Stimulated activated CD8-positive, alpha-beta memory T cell treated with anti-CD3 and anti-CD28 coated beads, Interleukin-4, amount 100 ng/mL, for 48 hours (primary cell): ENCODE results near the gene PPP1R15A.
"Not testable (repeated sequence)": the region's sequence is repeated elsewhere in the genome, so short reads cannot be mapped to it uniquely, and the experiment has no call there.

Experiments
- DNase-seq: peaks from one replicate; pipeline ENCODE4 v3.0.0-alpha.2; 2020

The PPP1R15A gene

DNA sequence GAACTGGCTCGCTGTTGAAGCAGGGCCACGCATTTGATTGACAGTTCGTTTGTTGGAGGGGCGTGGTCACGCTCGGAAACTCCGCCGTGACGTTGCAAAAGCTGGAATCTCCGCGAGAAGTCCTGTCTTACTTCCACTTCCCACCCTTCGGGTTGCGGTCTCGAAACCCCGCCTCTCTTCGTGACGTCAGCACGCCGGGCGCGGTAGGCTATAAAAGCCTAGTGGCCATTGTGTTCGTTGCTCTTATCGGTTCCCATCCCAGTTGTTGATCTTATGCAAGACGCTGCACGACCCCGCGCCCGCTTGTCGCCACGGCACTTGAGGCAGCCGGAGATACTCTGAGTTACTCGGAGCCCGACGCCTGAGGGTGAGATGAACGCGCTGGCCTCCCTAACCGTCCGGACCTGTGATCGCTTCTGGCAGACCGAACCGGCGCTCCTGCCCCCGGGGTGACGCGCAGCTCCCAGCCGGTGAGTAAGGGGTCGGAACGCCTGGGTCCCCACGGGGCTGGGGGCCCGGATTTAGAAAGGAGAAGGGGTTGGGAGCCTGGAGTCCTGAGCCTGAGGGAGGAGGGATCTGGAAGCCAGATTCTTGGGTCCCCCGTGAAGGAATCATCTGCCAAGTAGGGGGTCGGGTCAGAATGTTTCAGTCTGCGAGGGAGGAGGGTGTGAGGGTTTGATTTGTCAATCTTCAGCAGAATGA lies at the start of gene PPP1R15A:
PPP1R15A (plus strand) TSS at position 240 of the 702 bp plus-strand sequence. CDS start 813 bp downstream, outside the sequence.
- DNase-seq, result peak; percentile 100

DNA sequence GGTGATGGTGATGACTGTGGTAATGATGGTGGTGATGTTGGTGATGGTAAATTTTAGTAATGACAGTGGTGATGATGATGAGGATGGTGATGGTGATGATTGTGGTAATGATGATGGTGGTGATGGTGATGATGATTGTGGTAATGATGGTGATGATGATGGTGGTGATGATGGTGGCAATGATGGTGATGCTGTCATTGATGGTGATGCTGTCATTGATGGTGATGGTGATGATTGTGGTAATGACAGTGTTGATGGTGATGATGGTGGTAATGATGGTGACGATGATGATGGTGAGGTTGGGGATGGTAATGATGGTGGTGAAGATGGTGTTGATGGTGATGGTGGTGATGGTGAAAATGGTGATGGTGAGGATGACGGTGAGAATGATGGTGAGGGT lies 49.7 kb upstream of the PPP1R15A start:
- no peak for DNase-seq

DNA sequence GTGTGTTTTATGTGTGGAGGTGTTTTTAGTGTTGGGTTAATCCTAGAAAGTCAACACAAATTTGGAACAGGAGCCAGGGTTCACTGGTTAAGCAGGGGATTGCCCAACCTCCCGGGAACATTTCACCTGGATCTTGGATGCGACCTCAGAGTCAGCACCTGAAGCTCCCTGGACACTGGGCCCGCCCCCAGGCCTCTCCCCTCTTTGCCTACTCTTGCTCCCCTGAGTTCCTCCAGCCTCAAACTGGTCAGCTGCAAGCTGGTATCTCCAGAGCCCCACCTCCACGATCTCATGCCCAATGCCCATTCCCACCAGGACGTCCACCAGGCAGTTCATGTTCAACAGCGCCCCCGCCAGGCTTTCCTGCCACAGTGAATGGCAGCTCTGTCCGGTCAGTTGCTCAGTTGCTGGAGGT lies 45.6 kb upstream of the PPP1R15A start:
- DNase-seq, result no peak

DNA sequence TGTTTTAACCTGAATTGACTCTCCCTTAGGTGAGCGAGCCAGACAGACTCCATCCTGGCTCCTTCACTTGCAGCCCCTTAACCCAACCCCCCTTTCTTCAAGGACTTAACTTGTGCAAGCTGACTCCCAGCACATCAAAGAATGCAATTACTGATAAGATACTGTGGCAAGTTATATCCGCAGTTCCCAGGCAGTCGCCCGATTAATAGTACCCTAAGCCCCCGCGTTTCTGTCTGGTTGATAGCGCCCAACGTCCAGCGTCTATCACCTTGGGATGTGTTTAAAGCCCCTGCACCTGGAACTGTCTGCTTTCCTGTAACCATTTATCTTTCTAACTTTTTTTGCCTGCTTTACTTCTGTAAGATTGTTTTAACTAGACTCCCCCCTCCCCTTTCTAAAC lies 42.1 kb upstream of the PPP1R15A start:
- DNase-seq, result no peak

DNA sequence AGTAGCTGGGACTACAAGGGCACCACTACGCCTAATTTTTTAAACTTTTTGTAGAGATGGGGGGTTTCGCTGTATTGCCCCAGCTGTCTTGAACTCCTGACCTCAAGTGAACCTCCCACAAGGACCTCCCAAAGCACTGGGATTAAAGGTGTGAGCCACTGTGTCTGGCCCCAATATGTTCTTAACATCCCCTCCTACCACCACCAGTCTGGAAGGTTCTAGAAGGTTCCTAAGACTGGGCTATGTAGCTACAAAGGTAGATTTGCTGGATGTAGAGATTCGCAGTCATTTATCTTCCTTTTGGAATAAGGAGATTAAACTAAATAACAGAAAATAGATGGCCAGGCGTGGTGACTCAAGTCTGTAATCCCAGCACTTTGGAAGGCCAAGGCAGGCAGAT lies 41.3 kb upstream of the PPP1R15A start:
- DNase-seq, result no peak

DNA sequence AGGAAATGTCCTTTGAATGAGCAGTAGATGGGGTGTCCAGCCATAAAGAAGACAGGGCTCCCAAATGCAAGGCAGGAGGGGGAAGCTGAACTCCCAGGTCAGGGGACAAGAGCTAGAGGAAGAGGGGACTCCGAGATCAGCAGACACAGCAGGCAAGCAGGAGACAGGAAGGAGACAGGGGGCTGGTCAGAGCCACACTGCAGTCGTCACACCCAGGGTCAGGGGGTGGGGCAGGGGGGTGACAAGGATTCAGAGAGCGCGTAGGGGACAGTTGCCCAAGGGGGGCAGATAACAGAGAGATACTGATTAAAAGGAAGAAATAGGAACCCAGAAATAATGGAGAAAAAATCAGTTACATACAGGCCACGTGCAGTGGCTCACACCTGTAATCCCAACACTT lies 39.2 kb upstream of the PPP1R15A start:
- DNase-seq, result no peak

DNA sequence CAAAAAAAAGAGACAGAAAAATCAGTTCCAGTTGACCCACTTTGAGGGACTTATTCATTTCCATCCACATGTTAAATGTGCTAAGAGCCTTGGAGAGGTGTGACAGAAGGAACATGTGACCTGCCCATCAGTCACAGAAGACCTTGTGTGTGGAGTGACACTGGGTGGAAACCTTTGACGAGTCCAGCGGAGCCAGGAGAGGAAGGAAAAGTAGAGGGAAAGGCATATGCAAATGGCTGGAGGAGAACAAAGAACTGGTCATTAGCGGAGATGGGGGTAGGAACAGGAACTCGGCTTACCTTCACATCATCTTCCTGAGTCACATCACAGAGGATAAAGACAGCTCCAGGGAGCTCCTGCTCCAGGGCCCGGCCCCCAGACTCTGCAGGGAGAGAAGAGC lies 38.2 kb upstream of the PPP1R15A start:
- no peak for DNase-seq

DNA sequence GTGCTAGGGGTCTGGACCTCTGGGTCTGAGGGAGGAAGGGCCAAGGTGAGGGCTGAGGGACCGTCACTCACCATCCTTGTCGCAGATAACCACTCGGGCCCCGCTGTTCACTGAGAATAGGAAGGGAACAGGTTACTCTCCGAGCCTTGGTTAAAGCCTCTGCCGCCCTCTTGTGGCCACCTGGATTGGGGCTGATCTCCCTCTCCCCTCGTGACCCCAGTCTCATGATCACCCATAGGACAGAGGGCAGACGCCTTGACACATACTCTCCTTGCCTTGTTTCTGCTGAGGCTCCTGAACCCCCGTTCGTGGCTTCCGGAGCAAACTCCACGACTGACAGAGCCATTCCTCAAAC lies 36.5 kb upstream of the PPP1R15A start:
- DNase-seq, result peak; percentile 98

DNA sequence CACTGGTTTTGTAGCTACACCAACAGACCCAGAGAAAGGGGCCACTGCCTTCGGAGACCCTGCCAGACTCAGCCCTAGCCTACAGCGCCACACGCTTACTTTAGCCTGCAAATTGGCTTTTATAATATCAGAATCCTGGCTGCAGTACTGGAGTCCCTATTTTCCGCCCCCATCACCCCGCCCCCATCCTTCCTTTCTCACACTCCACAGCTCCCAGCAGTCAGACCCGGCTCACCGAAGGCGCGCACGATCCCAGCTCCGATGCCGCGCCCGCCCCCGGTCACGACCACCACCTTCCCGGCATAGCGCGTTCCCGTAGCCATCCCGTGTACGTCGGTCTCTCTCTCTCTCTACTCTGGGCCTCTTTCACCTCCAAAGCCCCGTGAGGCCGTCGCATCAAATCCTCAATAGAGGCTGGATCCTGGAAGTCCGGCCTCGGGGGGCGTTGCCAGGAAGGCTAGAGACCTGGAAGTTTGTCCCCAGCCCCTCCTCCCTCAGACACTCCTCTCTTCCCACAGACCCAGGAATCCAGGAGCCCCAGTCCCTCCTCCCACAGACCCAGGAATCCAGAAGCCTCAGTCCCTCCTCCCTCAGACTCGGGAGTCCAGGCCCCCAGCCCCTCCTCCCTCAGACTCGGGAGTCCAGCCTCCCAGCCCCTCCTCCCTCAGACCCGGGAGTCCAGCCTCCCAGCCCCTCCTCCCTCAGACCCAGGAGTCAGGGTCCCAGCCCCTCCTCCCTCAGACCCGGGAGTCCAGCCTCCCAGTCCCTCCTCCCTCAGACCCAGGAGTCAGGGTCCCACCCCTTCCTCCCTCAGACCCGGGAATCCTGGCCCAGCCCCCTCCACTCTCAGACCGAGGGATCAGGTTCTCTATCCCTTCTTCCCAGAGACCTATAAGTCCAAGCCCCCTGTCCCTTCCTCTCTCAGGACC lies 35.9 kb upstream of the PPP1R15A start, which contains the start of gene HSD17B14:
HSD17B14 (minus strand) TSS at position 403 of the 929 bp plus-strand sequence; CDS start at position 323, 80 bp downstream.
- no peak for DNase-seq

DNA sequence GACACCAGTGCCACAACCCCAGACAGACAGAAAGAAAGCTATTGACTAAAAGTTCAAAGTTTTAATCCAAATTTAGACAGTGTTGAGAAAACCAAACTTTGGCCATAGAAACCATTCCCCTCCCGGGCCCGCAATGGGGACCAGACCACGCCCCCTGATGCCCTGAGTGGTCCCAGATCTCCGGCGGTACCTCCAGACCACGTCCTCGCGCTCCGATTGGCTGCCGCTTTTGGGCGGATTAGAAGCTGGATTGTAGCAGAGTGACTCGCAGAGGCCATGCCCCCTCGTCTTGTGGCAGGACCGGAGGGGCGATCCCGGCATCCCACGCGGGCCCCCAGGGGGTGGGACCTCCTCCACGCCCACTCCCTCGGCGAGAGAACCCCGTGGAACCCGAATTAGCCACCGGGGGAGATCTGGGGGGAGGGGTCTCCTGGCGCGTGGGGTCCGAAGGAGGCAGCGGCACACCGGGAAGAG lies 35.1 kb upstream of the PPP1R15A start:
- peak; percentile 91 for DNase-seq

DNA sequence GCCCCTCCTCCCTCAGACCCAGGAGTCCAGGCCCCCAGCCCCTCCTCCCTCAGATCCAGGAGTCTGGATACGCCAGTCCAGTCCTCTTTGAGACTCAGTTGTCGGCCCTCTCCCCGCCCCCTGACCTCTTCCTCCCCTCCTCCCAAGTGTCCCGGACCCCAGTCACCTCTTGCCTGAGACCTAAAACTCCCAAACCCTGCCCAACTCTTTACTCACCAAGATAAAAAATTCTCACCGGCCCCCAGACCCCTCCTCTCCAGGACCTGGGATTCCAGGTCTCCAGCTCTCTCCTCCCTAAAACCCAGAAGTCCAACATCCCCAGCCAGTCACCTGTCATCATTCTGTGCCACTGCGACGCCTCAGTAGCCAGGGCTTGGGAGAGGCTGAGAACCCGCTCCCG lies 34.5 kb upstream of the PPP1R15A start:
- DNase-seq, result no peak

DNA sequence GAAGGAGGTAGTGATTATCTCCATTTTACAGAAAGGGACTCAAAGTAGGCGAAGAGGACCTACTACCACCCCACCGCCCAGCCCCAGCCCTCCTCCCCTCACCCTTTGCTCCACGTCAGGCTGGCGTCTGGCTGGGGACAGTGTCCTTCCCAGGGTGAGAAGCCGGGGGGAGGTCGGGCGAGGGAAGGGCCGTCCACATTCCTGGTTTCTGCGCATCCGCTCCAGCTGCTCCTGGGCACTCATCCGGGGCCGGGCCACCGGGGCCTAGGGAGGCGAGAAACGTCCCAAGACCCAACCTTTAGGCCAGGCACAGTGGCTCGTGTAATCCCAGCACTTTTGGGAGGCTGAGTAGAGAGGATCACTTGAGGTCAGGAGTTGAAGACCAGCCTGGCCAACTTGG lies 31.2 kb upstream of the PPP1R15A start:
- no peak for DNase-seq

DNA sequence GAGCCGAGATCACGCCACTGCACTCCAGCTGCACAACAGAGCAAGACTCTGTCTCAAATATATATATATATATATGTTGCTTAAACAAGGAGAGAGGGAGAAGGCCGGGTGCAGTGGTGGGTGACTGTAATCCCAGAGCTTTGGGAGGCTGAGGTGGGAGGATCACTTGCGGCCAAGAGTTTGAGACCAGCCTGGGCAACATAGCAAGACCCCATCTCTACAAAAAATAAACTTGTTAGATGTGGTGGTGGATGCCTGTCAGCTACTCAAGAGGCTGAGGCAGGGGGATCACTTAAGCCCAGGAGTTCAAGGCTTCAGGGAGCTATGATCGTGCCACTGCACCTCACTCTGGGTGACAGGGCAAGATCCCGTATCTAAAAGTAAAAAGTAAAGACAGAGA lies 30.6 kb upstream of the PPP1R15A start:
- no peak for DNase-seq

DNA sequence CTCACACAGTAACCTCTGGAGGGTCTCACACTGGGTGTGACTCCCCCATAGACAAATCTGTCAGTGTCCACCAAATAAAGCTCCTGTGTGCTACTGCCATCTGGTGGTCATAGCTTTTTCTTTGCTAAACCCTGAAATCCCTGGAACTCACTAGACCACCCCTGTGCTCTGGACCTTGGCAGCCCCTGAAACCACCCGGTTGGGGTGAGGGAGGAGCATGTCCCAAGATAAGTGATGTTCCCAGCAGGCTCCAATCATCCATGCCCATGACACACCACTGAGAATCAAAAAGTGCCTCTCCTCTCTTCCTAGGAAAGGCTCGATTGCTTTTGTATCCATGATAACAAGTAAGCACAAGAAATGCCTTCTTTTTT lies 29.4 kb upstream of the PPP1R15A start:
- DNase-seq, result peak; percentile 60

DNA sequence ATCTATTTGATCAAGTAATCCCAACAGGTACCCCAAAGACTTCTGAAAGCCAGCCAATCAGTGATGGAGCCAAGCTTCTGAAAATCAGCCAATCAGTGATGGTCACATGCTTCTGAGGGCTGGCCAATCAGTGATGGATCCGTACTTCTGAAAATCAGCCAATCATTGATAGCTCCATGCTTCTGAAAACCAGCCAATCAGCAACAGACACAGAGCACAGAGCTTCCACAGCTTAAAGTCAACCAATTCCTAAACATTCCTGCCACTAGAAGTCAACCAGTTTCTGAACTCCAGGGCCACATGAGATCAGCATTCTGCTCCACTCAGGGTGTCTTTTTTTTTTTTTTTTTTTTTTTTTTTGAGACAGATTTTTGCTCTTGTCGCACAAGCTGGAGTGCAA lies 27.7 kb upstream of the PPP1R15A start:
- DNase-seq, result no peak

DNA sequence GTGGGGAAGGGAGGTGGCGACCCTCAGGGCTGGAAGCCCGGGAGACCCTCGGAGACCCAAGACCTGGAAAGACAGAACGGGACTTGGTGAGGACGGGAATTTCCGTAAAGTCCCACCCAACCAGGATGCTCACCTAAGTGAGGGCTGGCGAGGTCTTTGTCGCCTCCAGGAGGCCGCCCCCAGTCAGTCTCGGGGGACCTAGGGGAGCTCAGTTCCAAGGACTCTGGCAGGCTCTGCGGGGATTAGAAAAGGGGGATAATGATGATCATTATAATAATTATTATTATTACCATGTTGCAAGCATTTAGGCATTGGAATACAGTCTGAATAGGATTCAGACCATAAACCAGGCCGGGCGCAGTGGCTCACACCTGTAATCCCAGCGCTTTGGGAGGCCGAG lies 26.8 kb upstream of the PPP1R15A start:
- no peak for DNase-seq

DNA sequence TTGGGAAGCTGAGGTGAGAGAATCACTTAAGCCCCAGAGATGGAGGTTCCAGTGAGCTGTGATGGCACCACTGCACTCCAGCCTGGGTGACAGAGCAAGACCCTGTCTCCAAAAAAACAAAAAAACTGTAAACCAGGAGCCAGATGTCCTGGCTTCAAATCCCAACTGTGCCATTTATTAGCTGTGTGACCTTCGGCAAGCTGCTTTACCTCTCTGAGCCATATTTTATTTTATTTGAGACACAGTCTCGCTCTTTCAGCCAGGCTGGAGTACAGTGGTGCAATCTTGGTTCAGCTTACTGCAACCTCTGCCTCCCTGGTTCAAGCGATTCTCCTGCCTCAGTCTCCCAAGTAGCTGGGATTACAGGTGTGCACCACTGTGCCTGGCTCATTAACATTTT lies 25.6 kb upstream of the PPP1R15A start:
- not testable (repeated sequence) for DNase-seq

DNA sequence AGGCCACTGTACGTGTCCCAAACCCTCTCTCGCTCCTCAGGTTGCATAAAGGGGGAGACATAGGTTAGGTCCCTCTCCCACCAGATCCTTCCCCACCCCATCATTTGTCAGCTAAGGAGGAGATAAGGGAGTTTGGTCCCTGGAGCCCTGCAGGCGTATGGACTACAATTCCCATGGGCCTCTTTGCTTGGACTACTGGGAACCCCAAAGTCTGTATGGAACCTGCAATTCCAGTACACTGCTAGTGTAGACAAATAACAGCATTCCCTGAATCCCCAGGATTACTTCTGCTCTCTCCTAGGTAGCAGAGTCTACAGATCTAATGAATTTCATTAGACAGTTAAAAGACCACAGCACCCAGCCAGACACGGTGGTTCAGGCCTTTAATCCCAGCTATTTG lies 19.9 kb upstream of the PPP1R15A start:
- DNase-seq, result no peak

DNA sequence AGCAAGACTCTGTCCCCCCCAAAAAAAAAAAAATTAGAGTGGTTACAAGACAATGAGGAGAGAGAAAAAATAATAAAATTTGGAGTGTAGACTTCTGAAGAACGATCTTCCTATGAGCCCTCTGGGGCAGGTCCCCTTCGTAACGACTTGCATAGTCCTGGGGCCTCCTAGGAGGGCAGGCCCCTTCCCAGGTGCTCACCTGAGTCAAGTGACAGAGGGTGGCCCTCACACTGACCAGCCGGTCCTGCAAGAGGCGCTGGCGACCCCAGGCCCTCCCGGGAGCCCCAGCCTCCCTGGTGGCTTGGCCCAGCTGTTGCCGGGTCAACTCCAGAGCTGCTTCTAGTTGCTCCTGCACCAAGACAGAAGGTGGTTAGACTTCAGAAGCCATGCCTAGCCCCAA lies 18.7 kb upstream of the PPP1R15A start:
- DNase-seq, result no peak

DNA sequence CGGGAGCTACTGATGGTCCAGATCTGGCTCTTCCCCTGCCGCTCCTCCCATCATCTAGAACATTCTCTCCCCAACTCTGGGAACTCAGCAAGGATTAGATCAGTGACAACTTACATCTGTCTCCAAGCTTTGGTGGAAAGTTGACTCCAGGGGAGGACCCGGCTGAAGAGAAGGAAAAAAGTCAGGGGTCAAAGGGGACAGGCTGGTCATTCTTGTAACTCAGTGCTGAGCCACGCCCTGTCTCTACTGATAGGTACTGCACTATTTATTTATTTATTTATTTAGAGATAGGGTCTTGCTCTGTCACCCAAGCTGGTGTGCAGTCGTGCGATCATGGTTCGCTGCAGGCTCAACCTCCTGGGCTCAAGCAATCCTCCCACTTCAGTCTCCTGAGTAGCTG lies 18.1 kb upstream of the PPP1R15A start:
- no peak for DNase-seq

DNA sequence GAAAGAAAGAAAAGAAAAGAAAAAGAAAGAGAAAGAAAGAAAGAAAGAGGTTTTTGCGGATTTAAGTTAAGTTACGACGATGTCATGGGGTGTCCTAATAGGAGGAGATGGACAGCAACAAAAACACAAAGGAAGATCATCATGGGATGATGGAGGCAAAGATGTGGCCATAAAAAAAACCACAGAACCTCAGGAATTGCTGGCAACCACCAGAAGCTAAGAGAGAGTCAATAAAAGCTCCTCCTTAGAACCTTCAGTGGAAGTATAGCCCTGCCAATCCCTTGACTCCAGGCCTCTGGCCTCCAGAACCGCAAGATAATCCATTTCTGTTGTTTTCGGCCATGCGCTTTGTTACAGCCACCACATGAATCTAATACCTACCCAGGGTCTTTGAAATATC lies 15.3 kb upstream of the PPP1R15A start:
- DNase-seq, result no peak

DNA sequence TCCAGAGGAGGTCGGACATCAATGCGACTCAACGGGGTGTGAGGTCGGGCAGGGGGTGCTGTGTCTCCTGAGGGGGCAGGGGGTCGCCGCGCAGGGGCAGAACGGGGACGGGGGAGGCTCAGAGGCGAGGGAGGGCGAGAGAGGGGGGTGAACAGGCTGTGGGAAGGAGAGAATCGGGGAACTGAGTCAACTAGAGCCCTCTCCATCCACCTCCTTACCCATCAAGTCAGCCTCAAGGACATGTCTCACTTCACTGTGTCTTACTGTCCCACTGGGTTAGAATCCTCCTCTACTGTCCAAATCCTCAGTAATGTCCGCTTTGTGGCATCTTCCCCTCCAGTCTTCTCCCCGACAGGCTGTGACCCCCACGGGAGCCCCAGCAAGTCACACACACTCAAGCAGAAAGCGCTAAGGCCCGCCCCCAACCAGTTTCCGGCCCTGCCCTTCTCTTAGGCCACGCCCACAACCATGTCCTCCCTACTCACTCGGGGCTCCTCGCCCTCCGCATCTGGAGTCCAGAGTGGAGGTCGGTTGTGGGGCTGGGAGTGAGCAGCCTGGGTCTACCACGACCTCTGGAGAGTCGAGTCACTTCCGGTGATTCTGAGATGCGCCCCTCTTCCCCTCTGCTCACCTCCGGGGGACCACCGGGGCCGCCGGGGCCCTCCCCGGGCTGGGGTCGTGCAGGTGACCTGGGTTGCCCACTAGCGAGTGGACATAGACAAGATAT lies 13.1 kb upstream of the PPP1R15A start:
- DNase-seq, result peak; percentile 91
